RWPE2 (cell line): ENCODE data around the gene LINGO1.

Source experiments
- ATAC-seq: fragments of 200-7000 bp; cut with Tn5 transposase; 3 replicates; pipeline ENCODE4 v1.9.1; 2021; ENCODE audit warnings: low read depth
- DNase-seq: peaks from one replicate; pipeline ENCODE4 v3.0.0-alpha.2; 2020; ENCODE audit warnings: low spot score
- H3K27ac ChIP-seq: fragments of 450-650 bp; 2 replicates; pipeline ENCODE4 v1.5.1; 2017; ENCODE audit warnings: mild to moderate bottlenecking; ENCODE audit not compliant: poor library complexity, severe bottlenecking
- H3K27me3 ChIP-seq: fragments of 250-450 bp; sonication (Bioruptor Pico); 2 replicates; pipeline ENCODE4 v1.5.1; 2021; ENCODE audit warnings: mild to moderate bottlenecking, moderate library complexity; ENCODE audit not compliant: insufficient read depth, poor library complexity, severe bottlenecking
- H3K36me3 ChIP-seq: fragments of 250-450 bp; sonication (Bioruptor Pico); 2 replicates; pipeline ENCODE4 v1.5.1; 2020; ENCODE audit warnings: low read depth, mild to moderate bottlenecking, moderate library complexity
- H3K4me1 ChIP-seq: fragments of 250-450 bp; sonication (Bioruptor Pico); 2 replicates; pipeline ENCODE4 v1.5.1; 2021; ENCODE audit warnings: mild to moderate bottlenecking, moderate library complexity; ENCODE audit not compliant: insufficient read depth, poor library complexity, severe bottlenecking
- H3K4me3 ChIP-seq: fragments of 250-450 bp; sonication (Bioruptor Pico); 2 replicates; pipeline ENCODE4 v1.5.1; 2021; ENCODE audit warnings: mild to moderate bottlenecking, moderate library complexity; ENCODE audit not compliant: severe bottlenecking
- H3K9me3 ChIP-seq: fragments of 250-450 bp; sonication (Bioruptor Pico); 2 replicates; pipeline ENCODE4 v1.5.1; 2021; ENCODE audit warnings: mild to moderate bottlenecking, moderate library complexity; ENCODE audit not compliant: severe bottlenecking
- CTCF ChIP-seq: fragments of 450-650 bp; IDR thresholded peaks from one replicate; pipeline ENCODE4 v1.5.1; 2017; ENCODE audit warnings: mild to moderate bottlenecking, moderate library complexity; ENCODE audit not compliant: poor library complexity, severe bottlenecking

LINGO1 gene

GRCh38 chr15:77620960-77621647 lies 11.6 kb downstream of the LINGO1 start:
- Histone ChIP-seq H3K4me3 (no peak overlapping the region), H3K36me3 (no peaks in the 10 kb centered on the region), H3K4me1 (no peaks in the 10 kb centered on the region), H3K9me3 (no peaks in the 10 kb centered on the region), H3K27me3 (peaks cover 4% of the 10 kb centered on the region), H3K27ac (no peak overlapping the region)
- no peak for DNase-seq
- no peak for TF ChIP-seq CTCF
- no peak for ATAC-seq

- Histone ChIP-seq H3K9me3 (no peaks in the 10 kb centered on the region), H3K4me3 (no peak overlapping the region), H3K36me3 (no peaks in the 10 kb centered on the region), H3K4me1 (no peaks in the 10 kb centered on the region), H3K27ac (no peak overlapping the region), H3K27me3 (peaks cover 3% of the 10 kb centered on the region)
- no peak for TF ChIP-seq CTCF
- DNase-seq (no peak), ATAC-seq (peak; percentile 7; the same call in 1 of the 3 replicates)
These were observed 12.4 kb downstream of the LINGO1 start for GRCh38 chr15:77620297-77620696.

GRCh38 chr15:77619883-77620282 lies 12.8 kb downstream of the LINGO1 start:
- Histone ChIP-seq H3K36me3 (no peaks in the 10 kb centered on the region), H3K9me3 (no peaks in the 10 kb centered on the region), H3K4me1 (no peaks in the 10 kb centered on the region), H3K27ac (no peak overlapping the region), H3K27me3 (no peaks in the 10 kb centered on the region), H3K4me3 (no peak overlapping the region)
- ATAC-seq (no peak), DNase-seq (no peak)
- TF ChIP-seq CTCF: no peak

- Histone ChIP-seq H3K4me1 (no peaks in the 10 kb centered on the region), H3K36me3 (no peaks in the 10 kb centered on the region), H3K9me3 (no peaks in the 10 kb centered on the region), H3K27ac (no peak overlapping the region), H3K27me3 (no peaks in the 10 kb centered on the region), H3K4me3 (no peak overlapping the region)
- DNase-seq (no peak), ATAC-seq (peak; percentile 21; the same call in 1 of the 3 replicates)
- peak; percentile 45 for TF ChIP-seq CTCF
These were observed 15.1 kb downstream of the LINGO1 start for GRCh38 chr15:77617476-77618230.

- Histone ChIP-seq H3K4me3 (no peak overlapping the region), H3K27me3 (no peaks in the 10 kb centered on the region), H3K9me3 (no peaks in the 10 kb centered on the region), H3K27ac (no peak overlapping the region), H3K4me1 (no peaks in the 10 kb centered on the region), H3K36me3 (no peaks in the 10 kb centered on the region)
- ATAC-seq (0 out of 3 replicates have a peak, but pooled peaks have one; percentile 6), DNase-seq (no peak)
- TF ChIP-seq CTCF: no peak
These were observed 16.6 kb downstream of the LINGO1 start for GRCh38 chr15:77616072-77616471.
